ENCODE data around the gene CADM1. TPM values are rescaled to one million over a fixed set of nuclear protein-coding genes. Genes with fewer than 3 reads are reported as not detected.

The CADM1 gene
- total and polyA plus RNA-seq, 4 donors: 13.0 to 40.6 (median 28.9) TPM

GRCh38 chr11:115430345-115430744 lies 73.9 kb downstream of the CADM1 start:
- no peaks in the 10 kb centered on the region for H3K9me3 ChIP-seq (ENCODE audit: control insufficient read depth in 4 of 4, low read length in 3 of 4)
- H3K4me3 ChIP-seq (ENCODE audit: low read depth in 1 of 3, low read length in 3 of 3): no peak overlapping the region
- H3K27ac ChIP-seq (ENCODE audit: low read depth in 1 of 2, low read length in 2 of 2): no peak overlapping the region
- WGBS: 97% methylated on average over 1 of the region's 1 CpG
- H3K9ac ChIP-seq (ENCODE audit: low read depth in 1 of 2, low read length in 2 of 2): no peak overlapping the region
- TF ChIP-seq REST (IDR thresholded peaks at IDR 0.05) (no peak), TAF1 (conservative IDR thresholded peaks at IDR 0.05) (no peak)
- peaks cover 0 to 14% (median 0%) of the 10 kb centered on the region in 4 donors for H3K4me1 ChIP-seq (ENCODE audit: control insufficient read depth in 4 of 4, insufficient read depth in 4 of 4, low read length in 3 of 4)
- no peak for DNase-seq (ENCODE audit: low spot score)
- H3K36me3 ChIP-seq (ENCODE audit: control insufficient read depth in 4 of 4, insufficient read depth in 3 of 4, low read depth in 1 of 4, low read length in 3 of 4): no peaks in the 10 kb centered on the region
- H3K27me3 ChIP-seq (ENCODE audit: control insufficient read depth in 4 of 4, insufficient read depth in 4 of 4, low read length in 3 of 4): no peaks in the 10 kb centered on the region

GRCh38 chr11:115428306-115428705 lies 75.9 kb downstream of the CADM1 start:
- Histone ChIP-seq H3K27me3 (ENCODE audit: control insufficient read depth in 4 of 4, insufficient read depth in 4 of 4, low read length in 3 of 4) (no peaks in the 10 kb centered on the region), H3K9ac (ENCODE audit: low read depth in 1 of 2, low read length in 2 of 2) (no peak overlapping the region), H3K36me3 (ENCODE audit: control insufficient read depth in 4 of 4, insufficient read depth in 3 of 4, low read depth in 1 of 4, low read length in 3 of 4) (no peaks in the 10 kb centered on the region), H3K4me3 (ENCODE audit: low read depth in 1 of 3, low read length in 3 of 3) (no peak overlapping the region), H3K27ac (ENCODE audit: low read depth in 1 of 2, low read length in 2 of 2) (no peak overlapping the region), H3K4me1 (ENCODE audit: control insufficient read depth in 4 of 4, insufficient read depth in 4 of 4, low read length in 3 of 4) (peaks cover 0 to 12% (median 0%) of the 10 kb centered on the region in 4 donors), H3K9me3 (ENCODE audit: control insufficient read depth in 4 of 4, low read length in 3 of 4) (no peaks in the 10 kb centered on the region)
- no peak for TF ChIP-seq GABPA (IDR thresholded peaks at IDR 0.05 in 1 of 2, conservative IDR thresholded peaks at IDR 0.05 in 1 of 2)
- TF ChIP-seq NR2F2 (IDR thresholded peaks at IDR 0.05): no peak
- no peak for TF ChIP-seq HNF4G (IDR thresholded peaks at IDR 0.05)
- no peak for TF ChIP-seq REST (IDR thresholded peaks at IDR 0.05)
- no peak for TF ChIP-seq FOXA2 (IDR thresholded peaks at IDR 0.05)
- no peak for TF ChIP-seq HNF4A (conservative IDR thresholded peaks at IDR 0.05)
- no peak for TF ChIP-seq FOXA1 (IDR thresholded peaks at IDR 0.05)
- TF ChIP-seq YY1 (IDR thresholded peaks at IDR 0.05): no peak
- TF ChIP-seq RXRA (IDR thresholded peaks at IDR 0.05): no peak
- no peak for TF ChIP-seq ATF3 (IDR thresholded peaks at IDR 0.05)
- no peak for TF ChIP-seq MAX (IDR thresholded peaks at IDR 0.05)
- no peak for TF ChIP-seq CTCF (IDR thresholded peaks at IDR 0.05; ENCODE audit: low read depth, low read length, missing input control)
- no peak for TF ChIP-seq ZBTB33 (IDR thresholded peaks at IDR 0.05)
- DNase-seq (ENCODE audit: low spot score): no peak

Data from liver (tissue), 9 donors.